ENCODE results near the gene PKHD1.

Gene PKHD1

DNA sequence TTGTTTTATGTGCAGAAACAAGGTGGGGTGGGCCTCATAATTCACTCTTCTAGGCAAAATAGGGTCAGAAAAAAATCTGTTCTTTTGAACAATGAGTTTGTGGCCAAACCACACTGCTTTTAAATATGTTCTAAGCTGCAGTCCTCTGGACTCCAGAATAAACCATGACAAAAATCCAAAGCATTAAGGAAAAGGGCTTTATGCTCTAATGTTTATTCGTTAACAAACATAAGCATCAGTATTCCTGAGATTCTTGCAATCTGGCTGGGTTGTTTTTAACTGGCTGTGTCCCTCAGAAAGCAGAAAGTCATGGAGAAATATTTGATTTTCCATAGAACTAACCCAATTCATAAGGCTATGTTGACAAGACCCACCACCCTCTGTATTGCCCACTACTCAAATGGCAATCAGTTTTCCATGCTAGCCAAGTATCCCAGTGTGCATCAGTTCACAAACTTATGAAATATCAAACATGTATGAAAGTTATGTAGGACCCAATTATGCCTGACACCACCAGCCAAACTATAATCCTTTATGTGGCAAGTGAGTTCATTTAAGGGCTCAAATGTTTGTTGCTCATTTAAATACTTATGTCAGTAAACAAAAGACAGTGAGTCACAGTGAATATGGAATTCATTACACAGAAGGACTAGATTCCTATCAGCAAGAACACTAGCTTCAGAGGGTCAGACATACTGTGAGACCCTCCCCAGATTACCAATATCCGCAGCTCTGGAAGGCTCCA lies 45.1 kb downstream of the PKHD1 start:
- DNase-seq: no peak

DNA sequence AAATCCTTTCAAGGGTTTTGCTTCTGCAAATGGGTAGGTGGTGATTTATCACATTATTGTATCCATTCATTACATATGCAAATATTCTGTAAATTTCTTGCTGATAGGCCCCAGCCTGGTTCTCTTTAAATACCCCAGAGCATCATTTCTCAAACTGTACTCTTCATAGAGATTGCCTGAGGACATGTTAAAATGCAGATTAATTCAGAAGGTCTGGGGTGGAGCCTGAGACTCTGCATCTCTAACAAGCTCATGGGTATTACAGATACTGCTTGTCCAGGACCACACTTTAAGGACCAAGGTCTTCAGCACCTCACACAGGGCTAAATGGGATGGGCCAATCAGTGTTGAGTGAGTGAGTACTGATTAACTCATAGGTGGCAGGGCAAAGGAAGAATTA lies 46.3 kb downstream of the PKHD1 start:
- no peak for DNase-seq

DNA sequence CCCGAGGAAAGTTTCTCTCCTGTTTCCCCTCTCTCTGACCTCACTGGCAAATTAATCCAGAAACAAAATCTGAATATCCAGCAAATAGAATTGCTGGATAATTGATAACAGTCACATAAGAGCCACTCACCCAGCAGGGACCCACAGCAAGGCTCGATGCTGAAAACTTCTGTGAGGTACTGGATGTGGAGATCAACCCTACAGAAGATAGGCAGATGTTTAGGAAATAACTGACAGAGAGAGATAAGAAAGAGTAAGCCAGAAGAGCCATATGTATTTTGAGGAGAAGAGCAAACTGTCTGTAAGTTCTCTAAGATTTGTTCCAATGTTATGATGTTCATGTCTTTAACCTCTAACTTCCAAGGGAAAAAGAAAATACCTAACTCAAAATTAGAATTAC lies 59.7 kb downstream of the PKHD1 start:
- no peak for DNase-seq

DNA sequence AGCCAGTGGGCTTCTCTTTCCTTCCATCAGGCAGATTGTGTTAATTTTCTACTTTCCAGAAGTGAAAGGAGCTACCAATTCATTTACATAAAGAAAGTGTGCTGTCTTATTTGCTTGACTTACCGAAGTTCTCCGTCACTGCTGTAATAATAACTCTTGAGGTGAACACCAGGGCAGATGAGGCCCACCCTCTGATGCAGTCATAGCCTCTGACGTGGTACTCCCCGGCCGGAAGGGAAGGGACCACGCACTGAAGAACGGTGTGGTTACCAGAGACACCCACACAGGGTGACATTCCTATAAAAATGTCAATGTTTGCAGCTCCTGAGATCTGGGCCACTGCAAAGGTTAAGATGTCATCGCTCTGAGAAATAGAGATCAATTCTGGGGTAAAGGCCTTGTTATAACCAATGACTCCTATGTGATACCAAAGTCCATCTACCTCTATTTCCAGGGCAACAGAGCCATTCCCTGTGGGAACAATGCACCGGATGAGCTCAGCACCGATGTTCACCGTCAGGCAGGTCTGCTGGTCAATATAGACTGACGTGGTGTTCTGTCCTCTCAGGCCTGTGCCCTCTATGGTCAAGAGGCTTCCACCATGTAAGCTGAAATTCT lies 62.9 kb downstream of the PKHD1 start:
- DNase-seq: no peak

DNA sequence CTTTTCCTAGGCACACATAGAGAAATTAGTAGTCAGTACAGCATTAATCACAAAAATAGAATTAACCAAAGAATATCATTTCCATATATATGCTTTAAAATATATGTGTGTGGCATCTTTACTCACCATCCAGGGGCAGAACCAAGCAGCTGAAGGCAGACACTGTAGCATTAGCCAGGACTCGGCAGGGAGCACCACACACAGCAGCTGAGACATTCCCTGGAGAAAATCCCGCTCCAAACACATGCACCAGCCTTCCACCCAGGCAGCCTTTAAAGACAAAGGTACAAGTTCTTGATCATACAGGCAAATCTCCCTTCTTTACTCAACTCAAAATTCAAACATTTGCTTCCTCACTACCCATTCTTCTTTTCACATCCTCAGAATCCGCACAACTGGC lies 64.7 kb downstream of the PKHD1 start:
- no peak for DNase-seq

DNA sequence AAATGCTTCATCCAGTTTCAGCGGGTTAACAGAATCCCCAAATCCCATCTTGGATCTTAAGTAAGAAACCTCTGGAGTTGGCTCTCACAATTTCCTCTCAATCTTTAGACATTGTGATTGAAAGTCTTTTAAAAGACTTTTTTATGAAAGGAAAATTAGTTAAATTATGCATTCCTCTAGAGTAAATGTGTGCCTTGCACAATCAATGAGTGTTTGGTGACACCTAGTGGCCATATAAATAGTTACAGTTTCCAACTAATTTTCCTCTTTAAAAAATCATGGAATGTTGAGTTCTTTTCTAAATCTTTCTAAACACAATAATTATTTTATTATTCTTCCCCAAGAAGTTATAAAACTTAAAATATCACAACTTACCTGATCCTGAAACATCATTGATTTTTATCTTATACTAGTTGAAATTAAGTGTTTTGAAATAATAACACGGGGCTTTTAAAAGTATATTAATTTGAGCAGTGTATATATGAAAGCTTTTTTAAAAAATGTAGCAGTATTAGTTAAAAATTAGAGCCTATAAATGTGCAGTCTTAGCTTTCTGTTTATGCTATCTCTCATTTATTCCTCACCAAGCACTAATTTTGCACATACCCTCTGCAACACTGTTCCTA lies 66.4 kb downstream of the PKHD1 start:
- peak; percentile 59 for DNase-seq

DNA sequence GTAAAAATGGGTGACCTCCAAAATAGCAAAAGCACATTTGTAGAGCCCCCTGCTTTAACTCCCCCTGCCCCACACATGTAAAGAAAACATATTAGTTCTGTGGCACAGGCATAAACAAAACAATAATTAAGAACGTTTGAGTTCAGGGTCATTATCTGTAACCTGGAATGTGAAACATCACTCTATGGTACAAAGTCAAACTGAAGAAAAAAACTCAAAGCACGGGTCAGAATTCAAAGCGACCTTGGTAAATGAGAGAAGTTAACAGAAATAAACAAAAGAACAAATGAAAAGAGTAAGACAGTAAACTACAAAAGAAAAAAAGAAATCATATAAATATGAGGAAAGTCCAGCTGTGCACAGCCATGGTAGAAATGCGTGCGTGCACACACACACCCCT lies 67.5 kb downstream of the PKHD1 start:
- no peak for DNase-seq

DNA sequence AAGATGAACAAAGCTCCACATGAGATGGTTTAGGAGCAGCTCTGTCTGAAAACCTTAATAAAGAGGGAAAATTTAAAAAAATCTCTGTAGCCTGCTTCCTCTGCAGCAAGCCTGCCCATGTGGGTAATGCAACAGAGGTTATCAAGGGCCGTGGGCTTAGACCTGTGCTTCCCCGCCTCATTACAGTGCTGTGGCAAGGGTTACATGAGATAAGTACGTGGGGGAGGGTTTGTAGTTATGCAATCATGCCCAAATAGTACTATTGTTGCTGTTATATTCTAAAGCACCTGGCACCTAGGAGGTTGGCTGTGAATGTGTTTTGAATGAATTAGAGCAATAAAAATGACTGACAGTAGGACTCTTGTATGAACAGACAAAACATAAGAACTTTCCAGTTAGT lies 68.3 kb downstream of the PKHD1 start:
- DNase-seq: no peak

DNA sequence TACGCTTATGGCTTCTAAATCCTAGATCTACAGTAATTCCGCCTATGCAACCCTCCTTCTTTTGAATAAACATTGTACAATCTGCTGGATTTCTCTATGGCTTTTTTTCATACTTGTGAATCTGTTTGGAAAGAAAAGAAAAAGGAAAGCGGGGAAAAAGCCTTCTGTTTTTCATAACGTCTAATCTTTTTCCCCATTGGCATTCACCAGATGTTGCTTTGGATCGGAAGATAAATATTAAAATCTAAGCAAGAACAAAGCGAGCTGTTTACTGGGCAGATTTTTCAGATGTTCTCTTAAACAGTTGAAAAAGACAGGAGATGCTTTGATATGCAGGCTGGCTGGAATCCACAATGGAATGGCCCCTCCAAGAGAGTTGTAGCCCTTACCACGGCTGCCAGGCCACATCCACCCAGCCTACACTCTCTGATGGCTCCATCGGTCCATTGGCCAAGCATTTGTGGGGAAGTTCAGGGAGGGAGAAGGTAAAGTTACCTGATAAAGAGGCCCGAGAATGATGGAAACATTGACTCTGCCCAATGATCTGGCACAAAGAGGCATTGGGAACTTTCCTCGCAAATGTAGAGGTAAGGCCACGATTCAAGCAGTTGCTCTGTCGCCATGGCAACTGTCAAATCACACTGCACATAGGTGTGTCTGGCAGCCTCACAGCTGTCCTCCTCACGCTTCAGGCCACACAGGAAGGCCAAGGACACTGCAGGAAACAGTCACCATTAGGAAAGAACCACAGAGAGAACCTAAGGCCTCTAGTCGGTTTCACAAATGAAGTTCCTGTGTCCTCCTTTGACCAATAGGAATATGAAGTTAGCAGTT lies 70.3 kb downstream of the PKHD1 start:
- DNase-seq: no peak

DNA sequence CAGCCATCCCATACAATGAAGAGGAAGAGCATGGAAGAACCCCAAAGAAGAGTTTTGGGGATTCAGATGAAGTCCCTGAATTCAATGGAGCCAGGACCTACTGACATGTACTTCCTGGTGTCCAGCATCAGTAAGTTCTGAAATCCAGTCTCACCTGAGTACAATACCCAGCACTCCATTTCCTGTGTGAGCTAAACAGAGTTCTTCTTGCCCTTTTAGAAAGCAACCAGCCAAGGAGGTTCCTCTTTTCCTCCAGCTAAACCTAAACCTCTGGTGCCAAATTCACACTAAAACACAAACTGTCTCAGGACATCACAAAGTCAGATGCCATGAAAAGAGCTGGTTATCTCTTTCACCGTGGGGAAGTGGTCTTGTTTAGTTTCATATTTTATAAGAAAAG lies 71.5 kb downstream of the PKHD1 start:
- DNase-seq: no peak

DNA sequence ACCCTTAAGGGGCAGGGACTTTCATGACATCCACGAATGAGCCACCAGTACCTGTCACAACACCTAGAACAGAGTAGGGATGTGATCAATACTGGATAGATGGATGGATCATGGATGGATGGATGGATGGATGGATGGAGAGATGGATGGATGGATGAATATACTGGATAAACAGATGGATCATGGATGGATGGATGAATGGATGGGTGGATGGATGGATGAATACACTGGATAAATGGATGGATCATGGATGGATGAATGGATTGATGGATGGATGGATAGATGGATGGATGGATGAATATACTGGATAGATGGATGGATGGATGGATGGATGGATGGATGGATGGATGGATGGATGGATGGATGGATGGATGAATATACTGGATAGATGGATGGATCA lies 73.0 kb downstream of the PKHD1 start:
- DNase-seq: no peak

DNA sequence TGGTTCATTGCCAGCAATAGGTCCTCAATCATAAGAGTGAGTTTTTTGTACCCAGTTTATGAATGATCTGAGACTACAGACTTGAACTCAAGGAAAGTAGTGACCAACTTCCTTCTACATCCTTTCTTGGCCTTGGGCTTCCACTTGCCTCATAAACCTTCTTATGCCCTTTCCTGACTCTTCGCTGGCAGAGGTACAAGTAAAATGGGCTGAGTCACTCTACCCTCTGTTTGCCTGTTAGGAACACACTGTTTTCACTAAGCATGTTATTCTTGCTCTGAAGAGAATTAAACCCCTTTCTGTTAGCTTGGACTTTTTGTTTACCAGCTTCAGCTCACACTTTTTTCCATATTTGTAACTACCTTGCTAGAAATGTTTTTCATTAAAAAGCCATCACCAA lies 74.4 kb downstream of the PKHD1 start:
- no peak for DNase-seq

DNA sequence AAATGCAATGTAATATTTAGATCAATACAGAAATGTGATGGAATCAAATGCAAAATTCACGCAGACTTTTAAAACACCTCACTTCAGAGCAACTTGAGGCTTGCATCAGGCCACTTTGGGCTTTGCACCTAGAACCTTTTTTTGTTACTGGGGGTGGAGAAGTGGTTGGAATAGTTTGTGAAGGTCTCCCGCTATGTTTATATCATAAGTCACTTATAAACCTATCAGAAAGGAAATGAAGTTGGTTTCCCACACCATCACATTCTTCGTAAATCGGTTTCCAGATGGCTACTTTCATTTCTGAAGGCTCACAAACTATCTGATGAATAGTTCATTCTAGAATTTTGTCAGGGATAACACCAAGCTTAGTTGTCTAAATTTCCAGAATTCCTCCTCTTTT lies 74.8 kb downstream of the PKHD1 start:
- no peak for DNase-seq

DNA sequence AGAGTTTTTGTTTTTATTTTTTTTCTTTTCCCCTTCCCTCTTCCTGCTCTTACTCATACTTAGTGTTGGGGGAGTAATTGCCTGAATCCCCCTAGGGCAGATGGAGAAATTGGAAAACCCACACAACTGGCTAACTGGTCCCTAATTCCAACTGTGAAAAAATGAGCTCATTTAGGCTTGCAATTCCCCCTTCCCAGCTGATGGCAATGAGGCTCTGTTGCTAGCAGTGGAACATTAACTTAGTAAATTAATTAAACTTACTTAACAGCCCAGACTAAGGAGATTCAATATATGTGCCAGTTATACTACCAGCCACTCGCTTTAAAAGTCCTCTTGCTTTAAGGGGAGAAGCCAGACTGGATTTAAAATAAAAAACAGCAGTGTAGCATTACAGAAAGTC lies 76.6 kb downstream of the PKHD1 start:
- DNase-seq: no peak

DNA sequence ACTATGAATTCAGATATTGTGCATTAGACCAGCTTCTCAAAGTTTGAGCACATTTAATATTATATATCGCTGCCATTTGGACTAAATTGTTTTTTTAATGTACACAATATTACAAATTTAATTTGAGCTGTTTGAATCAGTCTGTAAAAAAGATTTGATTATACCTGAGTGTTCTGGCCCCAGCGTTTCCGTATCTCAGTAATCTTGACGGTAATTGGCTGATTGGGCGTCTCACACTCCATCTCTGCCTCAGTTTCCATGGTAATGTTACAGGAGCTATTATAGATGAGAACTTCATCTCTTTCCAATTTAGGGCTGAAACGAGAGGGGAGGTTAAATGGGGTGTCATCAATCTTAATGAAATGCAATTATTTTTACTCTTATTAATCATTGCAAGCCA lies 77.3 kb downstream of the PKHD1 start:
- no peak for DNase-seq

DNA sequence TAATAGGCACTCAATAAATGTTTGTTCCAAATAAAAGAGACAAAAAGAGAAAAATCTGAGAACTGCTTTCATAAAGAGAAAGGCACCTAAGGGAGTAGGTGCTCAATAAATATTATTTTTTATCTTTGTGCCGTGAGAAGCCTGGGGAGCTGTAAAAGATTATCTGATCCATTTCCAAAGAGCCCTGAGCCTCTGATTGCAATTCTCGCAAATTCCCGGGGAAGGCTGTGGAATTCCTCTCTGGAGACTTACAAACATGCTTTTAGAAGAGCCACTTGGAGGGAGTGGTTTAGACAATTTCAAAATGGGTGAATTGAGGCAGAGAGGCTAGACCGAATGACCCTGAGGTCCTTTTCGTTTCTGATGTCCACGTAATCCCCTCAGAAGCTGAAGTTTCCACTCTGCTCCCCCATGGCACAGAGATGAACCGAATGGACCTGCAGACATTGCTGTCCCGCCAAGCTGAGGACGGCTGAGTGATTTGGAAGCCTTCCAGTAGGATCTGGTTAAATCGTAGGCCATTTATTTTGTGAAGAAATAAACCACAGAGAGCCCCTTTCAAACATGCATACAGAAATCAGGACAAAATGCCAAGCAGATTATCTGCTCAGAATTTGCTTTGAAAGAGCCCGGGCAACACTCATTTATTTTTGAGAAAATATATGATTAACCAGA lies 77.8 kb downstream of the PKHD1 start:
- DNase-seq: no peak

DNA sequence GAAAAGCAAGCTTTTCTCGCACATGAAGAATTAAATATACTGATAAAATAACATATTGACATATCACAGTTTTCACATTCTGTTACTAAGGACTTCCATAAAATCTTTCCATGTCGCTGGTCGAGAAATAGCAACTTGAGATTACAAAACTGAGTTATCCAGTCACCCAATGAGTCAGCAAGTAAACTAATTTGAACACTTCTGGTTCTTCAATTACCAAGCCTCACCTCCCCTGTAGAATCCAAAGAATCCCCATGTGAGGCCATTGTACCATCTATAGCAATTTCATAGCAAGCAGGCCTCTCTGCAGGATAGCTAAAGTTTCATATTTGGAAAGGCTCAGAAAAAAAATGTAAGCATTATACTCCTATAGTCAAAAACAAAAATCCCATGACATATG lies 87.3 kb downstream of the PKHD1 start:
- no peak for DNase-seq

DNA sequence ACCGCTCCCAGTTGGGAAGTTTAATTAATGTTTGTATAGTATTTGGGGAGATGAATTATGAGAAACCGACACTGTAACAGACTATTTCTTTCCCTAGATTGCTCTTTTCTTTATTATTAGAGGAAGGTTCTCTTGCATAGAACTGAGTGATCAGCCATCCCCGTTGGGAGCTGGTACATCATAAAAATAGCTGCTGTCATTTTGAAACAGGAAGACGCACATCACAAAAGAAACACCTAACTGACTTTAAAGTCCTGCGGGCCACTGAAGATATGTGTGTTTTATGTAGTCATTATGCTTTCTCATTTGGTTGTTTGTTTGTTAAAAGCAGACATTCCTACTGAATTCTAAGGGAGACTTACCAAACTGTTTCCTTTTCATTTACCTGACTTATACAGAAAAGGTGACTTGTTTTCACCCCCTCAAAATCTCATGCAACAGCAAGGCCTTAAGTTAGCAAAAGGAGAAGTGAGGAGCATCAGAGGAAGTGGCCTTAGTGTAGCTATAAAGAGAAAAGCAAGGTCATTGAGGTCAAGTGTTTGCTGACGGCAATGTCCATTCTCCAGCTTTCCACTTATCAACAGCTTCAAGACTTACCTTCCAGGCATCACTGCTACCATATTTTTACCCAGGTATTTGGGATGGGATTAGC lies 91.0 kb downstream of the PKHD1 start:
- DNase-seq: no peak

DNA sequence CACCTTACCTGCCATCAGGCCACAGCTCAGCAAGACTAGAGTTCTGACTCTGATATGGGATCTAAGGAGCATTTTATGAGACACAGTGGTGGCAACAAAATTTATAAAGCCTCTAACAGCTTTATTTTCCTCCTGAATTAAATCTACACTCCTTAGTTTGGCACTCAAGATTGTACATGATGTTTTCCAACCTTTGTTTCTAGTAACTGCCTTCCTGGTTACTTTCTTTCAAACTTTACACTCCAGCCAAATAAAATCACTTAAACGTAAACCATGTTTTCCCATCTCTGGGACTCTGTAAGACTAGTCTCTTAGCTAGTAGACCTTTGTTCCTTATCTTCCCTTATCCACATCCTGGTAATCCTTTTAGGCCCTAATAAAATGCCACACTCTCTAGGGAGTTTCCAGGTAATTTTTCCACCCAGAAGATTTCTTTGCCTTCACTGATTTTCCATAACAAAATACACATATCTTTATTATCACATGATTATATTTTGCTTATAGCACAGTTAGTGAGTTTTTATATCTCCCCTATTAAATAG lies 92.1 kb downstream of the PKHD1 start:
- peak; percentile 20 for DNase-seq

DNA sequence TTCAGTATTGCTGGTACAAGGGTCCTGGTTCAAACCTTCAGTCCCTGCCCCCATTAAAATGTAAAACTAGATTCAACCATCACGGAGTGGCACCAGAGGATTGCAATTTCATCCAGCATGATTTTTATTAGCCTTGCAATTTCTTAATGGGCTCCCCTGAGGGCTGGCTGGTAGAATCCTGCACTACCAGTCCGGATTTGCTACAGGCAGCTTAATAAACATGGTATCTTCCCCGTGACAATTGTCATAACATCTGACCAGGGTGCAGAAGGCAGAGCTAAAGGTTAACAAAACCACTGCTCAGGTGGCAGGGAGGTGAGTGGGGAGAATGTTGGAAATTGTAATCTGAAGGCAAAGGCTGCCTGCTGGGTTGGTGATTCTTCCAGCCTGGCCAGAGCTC lies 94.5 kb downstream of the PKHD1 start:
- no peak for DNase-seq

DNA sequence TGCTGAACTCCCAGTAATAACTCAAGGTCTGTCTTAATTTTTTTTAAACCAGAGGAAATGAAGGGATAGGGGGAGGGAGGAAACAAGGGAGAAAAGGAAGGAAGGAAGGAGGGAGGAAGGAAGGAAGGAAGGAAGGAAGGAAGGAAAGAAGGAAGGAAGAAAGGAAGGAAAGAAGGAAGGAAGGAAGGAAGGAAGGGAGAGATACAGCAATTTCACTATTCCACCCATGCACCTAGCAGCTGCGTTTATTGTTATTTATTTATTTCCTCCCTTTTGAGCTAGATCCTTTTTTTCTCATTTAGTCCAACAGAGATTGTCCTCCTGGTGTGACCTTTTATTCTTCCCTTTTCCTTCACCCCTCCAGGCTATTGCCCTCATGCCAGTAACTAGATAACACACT lies 97.6 kb downstream of the PKHD1 start:
- no peak for DNase-seq

DNA sequence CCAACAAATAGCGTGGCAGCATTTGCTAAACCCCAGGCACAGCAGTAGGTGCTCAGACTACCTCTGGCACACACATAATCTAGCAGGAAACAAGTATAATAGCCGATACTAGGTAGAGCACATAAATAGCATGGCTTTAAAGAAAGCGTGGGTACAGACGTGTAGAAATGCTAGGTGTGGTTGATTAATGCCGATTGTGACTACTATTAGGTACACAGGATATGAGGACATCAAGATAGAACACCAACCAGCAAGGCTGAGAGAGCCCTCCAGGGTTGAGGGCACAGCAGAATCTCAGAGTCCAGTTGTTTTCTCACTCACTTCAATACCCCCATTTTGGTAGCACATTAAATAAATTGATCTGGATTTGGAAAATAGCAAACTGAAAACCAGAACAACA lies 100.5 kb downstream of the PKHD1 start:
- DNase-seq: no peak

Measured in NCI-H82 (cell line).